ENCODE results near the gene HSD3B7.

HSD3B7 gene

GRCh38 chr16:30989469-30990047 is 4.6 kb downstream of the HSD3B7 start:
- Histone ChIP-seq H3K27me3 (ENCODE audit: control insufficient read depth, insufficient read depth, low read length) (no peaks in the 10 kb centered on the region), H3K9ac (ENCODE audit: low read length) (no peak overlapping the region), H3K4me3 (ENCODE audit: low read length) (no peak overlapping the region), H3K9me3 (ENCODE audit: control insufficient read depth, low read length) (no peaks in the 10 kb centered on the region), H3K4me1 (ENCODE audit: control insufficient read depth, insufficient read depth, low read length) (peaks cover 5% of the 10 kb centered on the region), H3K36me3 (ENCODE audit: control insufficient read depth, insufficient read depth, low read length) (no peaks in the 10 kb centered on the region)

GRCh38 chr16:30990105-30990504 is 5.1 kb downstream of the HSD3B7 start:
- Histone ChIP-seq H3K36me3 (ENCODE audit: control insufficient read depth, insufficient read depth, low read length) (no peaks in the 10 kb centered on the region), H3K9ac (ENCODE audit: low read length) (no peak overlapping the region), H3K4me1 (ENCODE audit: control insufficient read depth, insufficient read depth, low read length) (peaks cover 5% of the 10 kb centered on the region), H3K4me3 (ENCODE audit: low read length) (no peak overlapping the region), H3K27me3 (ENCODE audit: control insufficient read depth, insufficient read depth, low read length) (no peaks in the 10 kb centered on the region), H3K9me3 (ENCODE audit: control insufficient read depth, low read length) (no peaks in the 10 kb centered on the region)

GRCh38 chr16:30991052-30991451 is 6.0 kb downstream of the HSD3B7 start:
- Histone ChIP-seq H3K4me3 (ENCODE audit: low read length) (no peak overlapping the region), H3K4me1 (ENCODE audit: control insufficient read depth, insufficient read depth, low read length) (no peaks in the 10 kb centered on the region), H3K9me3 (ENCODE audit: control insufficient read depth, low read length) (no peaks in the 10 kb centered on the region), H3K36me3 (ENCODE audit: control insufficient read depth, insufficient read depth, low read length) (no peaks in the 10 kb centered on the region), H3K27me3 (ENCODE audit: control insufficient read depth, insufficient read depth, low read length) (no peaks in the 10 kb centered on the region), H3K9ac (ENCODE audit: low read length) (no peak overlapping the region)

GRCh38 chr16:30992276-30992780 is 7.3 kb downstream of the HSD3B7 start:
- Histone ChIP-seq H3K9ac (ENCODE audit: low read length) (no peak overlapping the region), H3K4me3 (ENCODE audit: low read length) (no peak overlapping the region), H3K9me3 (ENCODE audit: control insufficient read depth, low read length) (no peaks in the 10 kb centered on the region), H3K27me3 (ENCODE audit: control insufficient read depth, insufficient read depth, low read length) (peaks cover 11% of the 10 kb centered on the region), H3K36me3 (ENCODE audit: control insufficient read depth, insufficient read depth, low read length) (no peaks in the 10 kb centered on the region), H3K4me1 (ENCODE audit: control insufficient read depth, insufficient read depth, low read length) (peaks cover 10% of the 10 kb centered on the region)

GRCh38 chr16:30992931-30993816 is 8.2 kb downstream of the HSD3B7 start:
- Histone ChIP-seq H3K9ac (ENCODE audit: low read length) (no peak overlapping the region), H3K4me3 (ENCODE audit: low read length) (no peak overlapping the region), H3K36me3 (ENCODE audit: control insufficient read depth, insufficient read depth, low read length) (no peaks in the 10 kb centered on the region), H3K27me3 (ENCODE audit: control insufficient read depth, insufficient read depth, low read length) (peaks cover 18% of the 10 kb centered on the region), H3K9me3 (ENCODE audit: control insufficient read depth, low read length) (no peaks in the 10 kb centered on the region), H3K4me1 (ENCODE audit: control insufficient read depth, insufficient read depth, low read length) (peaks cover 17% of the 10 kb centered on the region)

- Histone ChIP-seq H3K9ac (ENCODE audit: low read length) (no peak overlapping the region), H3K36me3 (ENCODE audit: control insufficient read depth, insufficient read depth, low read length) (no peaks in the 10 kb centered on the region), H3K4me3 (ENCODE audit: low read length) (no peak overlapping the region), H3K4me1 (ENCODE audit: control insufficient read depth, insufficient read depth, low read length) (peaks cover 17% of the 10 kb centered on the region), H3K9me3 (ENCODE audit: control insufficient read depth, low read length) (no peaks in the 10 kb centered on the region), H3K27me3 (ENCODE audit: control insufficient read depth, insufficient read depth, low read length) (peaks cover 24% of the 10 kb centered on the region)
These were observed 10.9 kb downstream of the HSD3B7 start for GRCh38 chr16:30995927-30996323.

GRCh38 chr16:30996324-30996984 is 11.4 kb downstream of the HSD3B7 start:
- H3K4me3 ChIP-seq (ENCODE audit: low read length) = no peak overlapping the region
- peaks cover 17% of the 10 kb centered on the region for H3K4me1 ChIP-seq (ENCODE audit: control insufficient read depth, insufficient read depth, low read length)
- peak overlapping the region; percentile 61 for H3K9ac ChIP-seq (ENCODE audit: low read length)
- no peaks in the 10 kb centered on the region for H3K9me3 ChIP-seq (ENCODE audit: control insufficient read depth, low read length)
- H3K27me3 ChIP-seq (ENCODE audit: control insufficient read depth, insufficient read depth, low read length) = peaks cover 24% of the 10 kb centered on the region
- no peaks in the 10 kb centered on the region for H3K36me3 ChIP-seq (ENCODE audit: control insufficient read depth, insufficient read depth, low read length)

- Histone ChIP-seq H3K36me3 (ENCODE audit: control insufficient read depth, insufficient read depth, low read length) (no peaks in the 10 kb centered on the region), H3K27me3 (ENCODE audit: control insufficient read depth, insufficient read depth, low read length) (peaks cover 29% of the 10 kb centered on the region), H3K4me1 (ENCODE audit: control insufficient read depth, insufficient read depth, low read length) (peaks cover 17% of the 10 kb centered on the region), H3K9ac (ENCODE audit: low read length) (peak overlapping the region; percentile 61), H3K4me3 (ENCODE audit: low read length) (no peak overlapping the region), H3K9me3 (ENCODE audit: control insufficient read depth, low read length) (no peaks in the 10 kb centered on the region)
These were observed 12.1 kb downstream of the HSD3B7 start for GRCh38 chr16:30996985-30997724.

GRCh38 chr16:30997725-30998711 is 13.0 kb downstream of the HSD3B7 start:
- no peak overlapping the region for H3K4me3 ChIP-seq (ENCODE audit: low read length)
- H3K9ac ChIP-seq (ENCODE audit: low read length) = peak overlapping the region; percentile 55
- H3K4me1 ChIP-seq (ENCODE audit: control insufficient read depth, insufficient read depth, low read length) = peaks cover 17% of the 10 kb centered on the region
- H3K27me3 ChIP-seq (ENCODE audit: control insufficient read depth, insufficient read depth, low read length) = peaks cover 34% of the 10 kb centered on the region
- no peaks in the 10 kb centered on the region for H3K36me3 ChIP-seq (ENCODE audit: control insufficient read depth, insufficient read depth, low read length)
- no peaks in the 10 kb centered on the region for H3K9me3 ChIP-seq (ENCODE audit: control insufficient read depth, low read length)

- Histone ChIP-seq H3K4me3 (ENCODE audit: low read length) (no peak overlapping the region), H3K36me3 (ENCODE audit: control insufficient read depth, insufficient read depth, low read length) (no peaks in the 10 kb centered on the region), H3K4me1 (ENCODE audit: control insufficient read depth, insufficient read depth, low read length) (peaks cover 17% of the 10 kb centered on the region), H3K9ac (ENCODE audit: low read length) (no peak overlapping the region), H3K27me3 (ENCODE audit: control insufficient read depth, insufficient read depth, low read length) (peaks cover 34% of the 10 kb centered on the region), H3K9me3 (ENCODE audit: control insufficient read depth, low read length) (no peaks in the 10 kb centered on the region)
These were observed 14.1 kb downstream of the HSD3B7 start for GRCh38 chr16:30998852-30999761.

All from mucosa of stomach (tissue), 1 donor.